ENCODE results near the gene ZNRD2.

- no peak for TF ChIP-seq EZH2 (IDR thresholded peaks at IDR 0.05; ENCODE audit: borderline replicate concordance)
- no peak for TF ChIP-seq EZH2phosphoT487 (IDR thresholded peaks at IDR 0.05; ENCODE audit: low read depth, severe bottlenecking, unreplicated experiment)
- no peak for TF ChIP-seq CTCF (IDR thresholded peaks at IDR 0.05; ENCODE audit: poor library complexity)
These were observed 48.5 kb downstream of the ZNRD2 start for GRCh38 chr11:65618763-65619162.
